Upper lobe of left lung (tissue), 4 donors: Measurements from ENCODE around the gene PHF20.

ENCODE experiments used
- CTCF ChIP-seq, 6 experiments: fragments of 450-650 bp in 4 of 6; fragments of 200-600 bp in 2 of 6; sonication (generic) in 2 of 6; IDR thresholded peaks; one replicate each; pipeline ENCODE4 v1.5.1; 2016 to 2019; ENCODE audit warnings: antibody characterized with exemption in 6 of 6
- POLR2A ChIP-seq, 4 donors: fragments of 450-650 bp; IDR thresholded peaks; one replicate each; pipeline ENCODE4 v1.5.1; 2016 to 2017; ENCODE audit warnings: antibody characterized with exemption in 4 of 4, mild to moderate bottlenecking in 2 of 4
- POLR2AphosphoS5 ChIP-seq, 2 donors: sonication (generic); formaldehyde crosslinking; IDR thresholded peaks; one replicate each; pipeline ENCODE4 v1.5.1; 2017; ENCODE audit warnings: antibody characterized with exemption in 2 of 2

- no peak for TF ChIP-seq POLR2A (IDR thresholded peaks at IDR 0.05)
- TF ChIP-seq CTCF (IDR thresholded peaks at IDR 0.05) = no peak
- no peak for TF ChIP-seq POLR2AphosphoS5 (IDR thresholded peaks at IDR 0.05)
These were observed 85.1 kb downstream of the PHF20 start for GRCh38 chr20:35856866-35857265.
